K562 (cell line): ENCODE measurements around the gene ITPK1. TPM values are rescaled to one million over a fixed set of nuclear protein-coding genes. Genes with fewer than 3 reads are reported as not detected.

Experiments
- CBX1 ChIP-seq: sonication (generic); IDR thresholded peaks from 2 replicates; pipeline ENCODE4 v1.6.1; 2016; ENCODE audit warnings: antibody characterized with exemption, low read depth, mild to moderate bottlenecking
- E4F1 ChIP-seq: fragments of 250-450 bp; sonication (Bioruptor Pico); IDR thresholded peaks from 2 replicates; pipeline ENCODE4 v1.5.0; 2021; ENCODE audit warnings: mild to moderate bottlenecking, borderline replicate concordance
- FOXA3 ChIP-seq, 2 experiments: fragments of 450-650 bp in 1 of 2; sonication (generic) in 1 of 2; formaldehyde crosslinking; IDR thresholded peaks in 1 of 2; conservative IDR thresholded peaks in 1 of 2; 2 replicates each; pipeline versions ENCODE4 v1.4.0 to v1.8.0; 2020 to 2022; ENCODE audit warnings: mild to moderate bottlenecking in 2 of 2, missing genetic modification reagents in 1 of 2
- NEUROD1 ChIP-seq: fragments of 150-350 bp; IDR thresholded peaks from 2 replicates; pipeline ENCODE4 v1.6.1; 2014; ENCODE audit warnings: borderline replicate concordance, low read length, low read depth; ENCODE audit not compliant: partially characterized antibody
- POLR3A ChIP-seq: IDR thresholded peaks from 2 replicates; pipeline ENCODE4 v1.6.1; 2011; ENCODE audit warnings: borderline replicate concordance, mild to moderate bottlenecking, moderate library complexity; ENCODE audit not compliant: insufficient read length, insufficient read depth; ENCODE audit errors: extremely low read depth
- TBL1XR1 ChIP-seq, 2 experiments: IDR thresholded peaks; 2 replicates each; pipeline ENCODE4 v1.6.1; 2012; ENCODE audit warnings: improper control_type of control experiment in 2 of 2, low read length in 2 of 2, mild to moderate bottlenecking in 1 of 2
- ZBTB11 ChIP-seq, 3 experiments: fragments of 200-800 bp in 1 of 3; fragments of 250-450 bp in 1 of 3; fragments of 450-650 bp in 1 of 3; sonication (Bioruptor Pico) in 1 of 3; sonication (Bioruptor generic) in 1 of 3; formaldehyde crosslinking in 1 of 3; IDR thresholded peaks; 2 replicates each; pipeline versions ENCODE4 v1.6.1 to v1.8.0; 2016 to 2022; ENCODE audit warnings: mild to moderate bottlenecking in 2 of 3, missing genetic modification characterization in 2 of 3, missing compliant biosample characterization in 1 of 3, moderate library complexity in 1 of 3
- ZNF436 ChIP-seq: fragments of 250-450, 450-650 bp; sonication (Bioruptor Pico); formaldehyde crosslinking; IDR thresholded peaks from 2 replicates; pipeline ENCODE4 v1.7.0; 2020; ENCODE audit warnings: mild to moderate bottlenecking
- ZZZ3 ChIP-seq: fragments of 450-650 bp; IDR thresholded peaks from 2 replicates; pipeline ENCODE4 v1.6.1; 2016; ENCODE audit warnings: antibody characterized with exemption, mild to moderate bottlenecking, moderate library complexity
- polyA plus RNA-seq, 8 experiments: library from polyadenylated mRNA; depleted of rRNA in 4 of 8; stranded (reverse) in 5 of 8; unstranded in 3 of 8; fragments of >200 nt; fragmentation: Nextera tagmentation in 2 of 8; fragmentation: Illumina TruSeq in 1 of 8; extraction: Ambion mirVana in 2 of 8; extraction: Trizol in 1 of 8; gene quantifications; 2 replicates each; pipeline versions ENCODE4 v1.2.1 to v1.2.3, GENCODE V29; 2011 to 2014; ENCODE audit warnings: inconsistent platforms in 1 of 8, missing spikeins in 1 of 8
- total RNA-seq, 7 experiments: library from RNA; depleted of rRNA in 6 of 7; stranded (reverse); fragments of >200 nt in 6 of 7; fragmentation: Illumina TruSeq in 2 of 7; extraction: Trizol in 2 of 7; gene quantifications; 2 replicates each; pipeline versions ENCODE4 v1.2.1 to v1.2.3, GENCODE V29; 2011 to 2021; ENCODE audit warnings: low replicate concordance in 1 of 7

ITPK1 gene
- total and polyA plus RNA-seq, 9 of the 15 experiments (the other 6 are each of a cell fraction or from before 2014, with no cell fraction given), result 1.2 to 39.2 (median 23.0) TPM

GRCh38 chr14:93033983-93034670, 81.6 kb downstream of the ITPK1 start (continued):
- no peak for TF ChIP-seq E4F1
- no peak for TF ChIP-seq CBX1
- no peak for TF ChIP-seq NEUROD1
- no peak for TF ChIP-seq ZBTB11 (CRISPR knock-in tag; IDR thresholded peaks at IDR 0.05)
- no peak for TF ChIP-seq FOXA3 (CRISPR knock-in tag; conservative IDR thresholded peaks at IDR 0.05 in 1 of 2, IDR thresholded peaks at IDR 0.05 in 1 of 2)
- no peak for TF ChIP-seq ZNF436 (CRISPR knock-in tag)
- TF ChIP-seq ZZZ3, result no peak
- no peak for TF ChIP-seq TBL1XR1 (IDR thresholded peaks at IDR 0.05; ENCODE audit: low read length in 2 of 2)
- TF ChIP-seq POLR3A, result no peak
